Keratinocyte (primary cell): ENCODE data around the gene CDON.

Experiments used
- EZH2 ChIP-seq: IDR thresholded peaks from one replicate; pipeline ENCODE4 v1.6.1; 2012; ENCODE audit warnings: inconsistent platforms, mild to moderate bottlenecking, low read length, moderate library complexity
- TF ChIP-seq, protein P1 (sequence below), 3 experiments: IDR thresholded peaks in 1 of 3; conservative IDR thresholded peaks in 1 of 3; optimal IDR thresholded peaks in 1 of 3; 2 replicates in 2 of 3; 3 replicates in 1 of 3; pipeline versions ENCODE3 to v1.5.1; 2011; ENCODE audit warnings: low read length in 3 of 3, mild to moderate bottlenecking in 3 of 3, moderate library complexity in 2 of 3, control low read depth in 1 of 3, inconsistent platforms in 1 of 3; ENCODE audit not compliant: insufficient read depth in 2 of 3; ENCODE audit errors: extremely low read depth in 1 of 3

DNA sequence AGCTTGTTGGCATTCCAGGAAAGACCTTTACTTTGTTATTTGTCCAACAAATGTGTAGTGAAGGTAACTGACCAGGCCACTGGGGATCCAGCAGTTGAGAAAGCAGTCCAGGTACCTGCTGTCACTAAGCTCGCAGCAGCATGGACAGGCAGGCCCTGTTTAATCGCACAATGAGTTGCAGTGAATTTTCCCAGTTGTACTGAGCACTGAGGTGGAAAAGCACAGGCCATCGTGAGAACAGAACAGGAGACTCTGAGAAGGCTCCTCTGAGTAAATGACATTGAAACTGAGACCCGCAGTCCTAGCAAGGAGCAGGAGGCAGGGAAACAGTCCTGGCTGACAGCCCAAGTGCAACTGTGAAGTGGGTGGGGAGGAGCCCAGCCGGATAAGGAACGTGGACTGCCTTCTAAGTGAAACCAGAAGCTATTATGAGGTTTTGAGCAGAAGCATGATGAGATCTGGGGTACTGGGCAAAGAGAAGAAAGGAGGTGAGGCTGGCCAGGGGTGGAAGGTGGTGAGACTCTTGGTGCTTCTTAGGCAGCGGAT, 39.8 kb upstream of the CDON start:
- TF ChIP-seq, protein P1, sequence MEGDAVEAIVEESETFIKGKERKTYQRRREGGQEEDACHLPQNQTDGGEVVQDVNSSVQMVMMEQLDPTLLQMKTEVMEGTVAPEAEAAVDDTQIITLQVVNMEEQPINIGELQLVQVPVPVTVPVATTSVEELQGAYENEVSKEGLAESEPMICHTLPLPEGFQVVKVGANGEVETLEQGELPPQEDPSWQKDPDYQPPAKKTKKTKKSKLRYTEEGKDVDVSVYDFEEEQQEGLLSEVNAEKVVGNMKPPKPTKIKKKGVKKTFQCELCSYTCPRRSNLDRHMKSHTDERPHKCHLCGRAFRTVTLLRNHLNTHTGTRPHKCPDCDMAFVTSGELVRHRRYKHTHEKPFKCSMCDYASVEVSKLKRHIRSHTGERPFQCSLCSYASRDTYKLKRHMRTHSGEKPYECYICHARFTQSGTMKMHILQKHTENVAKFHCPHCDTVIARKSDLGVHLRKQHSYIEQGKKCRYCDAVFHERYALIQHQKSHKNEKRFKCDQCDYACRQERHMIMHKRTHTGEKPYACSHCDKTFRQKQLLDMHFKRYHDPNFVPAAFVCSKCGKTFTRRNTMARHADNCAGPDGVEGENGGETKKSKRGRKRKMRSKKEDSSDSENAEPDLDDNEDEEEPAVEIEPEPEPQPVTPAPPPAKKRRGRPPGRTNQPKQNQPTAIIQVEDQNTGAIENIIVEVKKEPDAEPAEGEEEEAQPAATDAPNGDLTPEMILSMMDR (optimal IDR thresholded peaks at IDR 0.05 in 1 of 3, IDR thresholded peaks at IDR 0.05 in 1 of 3, conservative IDR thresholded peaks at IDR 0.05 in 1 of 3; ENCODE audit: extremely low read depth in 1 of 3, insufficient read depth in 2 of 3, low read length in 3 of 3): no peak
- TF ChIP-seq EZH2: no peak
